SH-SY5Y (cell line): Measurements from ENCODE around the gene PITPNM1.

Experiments used
- GATA2 ChIP-seq: IDR thresholded peaks from 2 replicates; pipeline ENCODE4 v1.6.1; 2011; ENCODE audit warnings: mild to moderate bottlenecking, low read depth, low read length
- GATA3 ChIP-seq: IDR thresholded peaks from 2 replicates; pipeline ENCODE4 v1.6.1; 2011; ENCODE audit warnings: low read depth, mild to moderate bottlenecking, low read length, moderate library complexity

- no peak for TF ChIP-seq GATA3
- TF ChIP-seq GATA2: no peak
These were observed 4.8 kb upstream of the PITPNM1 start for GRCh38 chr11:67510023-67510345.
